Measurements from ENCODE around the gene LGI4. TPM values are rescaled to one million over a fixed set of nuclear protein-coding genes. Genes with fewer than 3 reads are reported as not detected.

LGI4 gene
- total RNA-seq, 1 donor from 2014 or later, result 59.3 TPM

DNA sequence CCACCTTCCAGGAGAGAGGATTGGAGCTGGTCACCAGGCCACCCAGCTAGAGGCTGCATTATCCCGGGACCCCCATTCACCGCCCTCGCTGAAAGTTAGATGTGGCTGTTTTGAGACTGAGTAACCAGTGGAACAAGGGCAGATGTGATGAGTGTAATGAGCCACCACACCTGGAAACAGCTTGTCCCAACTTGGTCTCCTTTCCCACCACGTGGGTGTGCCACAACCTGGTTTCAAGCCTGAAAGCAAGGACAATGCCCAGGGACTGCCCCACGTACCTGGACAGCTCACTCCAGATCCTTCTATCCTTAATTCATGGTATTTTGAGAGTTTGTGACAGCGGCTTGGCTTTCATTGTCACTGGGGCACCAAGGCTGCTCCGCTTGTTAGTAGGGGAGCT is 7.0 kb downstream of the LGI4 start:
- no peaks in the 10 kb centered on the region for H3K36me3 ChIP-seq
- DNase-seq (ENCODE audit: low spot score in 2 of 2), result no peak
- H3K9me3 ChIP-seq, result no peaks in the 10 kb centered on the region
- H3K27ac ChIP-seq, result no peak overlapping the region
- no peak overlapping the region for H3K4me3 ChIP-seq
- no peaks in the 10 kb centered on the region for H3K27me3 ChIP-seq
- H3K4me1 ChIP-seq, result peaks cover 8 to 11% of the 10 kb centered on the region in 2 donors
- intact Hi-C loops (cut with DNase I), result loop anchor here (10.0 kb wide), 3 partner anchors 487 to 807 kb away; partner anchors contain the start of genes COX6B1, ETV2, HAUS5 and LRFN3
- TF ChIP-seq CTCF (IDR thresholded peaks at IDR 0.05), result no peak

- intact Hi-C loops (cut with DNase I), result loop anchor here (10.0 kb wide), 3 partner anchors 488 to 808 kb away; partner anchors contain the start of genes COX6B1, ETV2, HAUS5 and LRFN3
- peaks cover 8 to 13% of the 10 kb centered on the region in 2 donors for H3K4me1 ChIP-seq
- H3K4me3 ChIP-seq, result peak overlapping the region in 1 of 2 donors; percentile 24
- H3K36me3 ChIP-seq, result no peaks in the 10 kb centered on the region
- peak overlapping the region in 1 of 2 donors; percentile 1 for H3K27ac ChIP-seq
- no peak for TF ChIP-seq CTCF (IDR thresholded peaks at IDR 0.05)
- H3K9me3 ChIP-seq, result no peaks in the 10 kb centered on the region
- no peak for DNase-seq (ENCODE audit: low spot score in 2 of 2)
- no peaks in the 10 kb centered on the region for H3K27me3 ChIP-seq
These were observed 8.3 kb downstream of the LGI4 start for GRCh38 chr19:35126624-35126959.

- no peak for TF ChIP-seq CTCF (IDR thresholded peaks at IDR 0.05)
- H3K4me1 ChIP-seq, result peaks cover 8 to 13% of the 10 kb centered on the region in 2 donors
- no peaks in the 10 kb centered on the region for H3K27me3 ChIP-seq
- H3K4me3 ChIP-seq, result peak overlapping the region in 1 of 2 donors; percentile 24
- H3K9me3 ChIP-seq, result no peaks in the 10 kb centered on the region
- intact Hi-C loops (cut with DNase I), result loop anchor here (10.0 kb wide), 3 partner anchors 489 to 809 kb away; partner anchors contain the start of genes COX6B1, ETV2, HAUS5 and LRFN3
- no peaks in the 10 kb centered on the region for H3K36me3 ChIP-seq
- no peak for DNase-seq (ENCODE audit: low spot score in 2 of 2)
- peak overlapping the region in 1 of 2 donors; percentile 1 for H3K27ac ChIP-seq
These were observed 8.9 kb downstream of the LGI4 start for GRCh38 chr19:35125749-35126623.

DNA sequence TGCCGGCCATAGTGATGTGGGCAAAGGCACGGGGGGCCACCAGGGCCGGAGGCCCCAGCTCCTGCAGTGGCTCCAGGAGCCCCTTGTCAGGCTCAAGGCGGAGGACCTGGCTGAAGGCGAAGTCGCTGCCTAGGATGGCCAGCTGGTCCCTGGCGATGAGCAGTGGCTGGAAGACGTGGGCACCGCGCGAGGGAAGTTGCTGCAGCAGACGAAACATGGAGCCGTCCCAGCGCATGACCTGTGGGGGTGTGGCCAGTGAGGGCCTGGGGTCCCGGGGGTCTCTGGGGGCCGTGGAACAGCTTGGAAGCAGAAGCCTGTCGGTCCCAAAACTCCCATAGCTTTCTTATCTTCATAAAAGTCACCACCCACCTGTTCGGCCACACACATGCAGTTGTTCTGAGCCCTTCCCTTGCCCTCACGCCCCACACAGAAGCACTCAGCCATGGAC is 9.6 kb downstream of the LGI4 start:
- peak overlapping the region; percentile 80 to 85 for H3K27ac ChIP-seq

More for the DNA sequence above, 9.6 kb downstream of the LGI4 start:
- H3K27me3 ChIP-seq, result no peaks in the 10 kb centered on the region
- no peak for DNase-seq (ENCODE audit: low spot score in 2 of 2)
- H3K36me3 ChIP-seq, result no peaks in the 10 kb centered on the region
- H3K4me1 ChIP-seq, result peaks cover 8 to 13% of the 10 kb centered on the region in 2 donors
- intact Hi-C loops (cut with DNase I), result loop anchor here (10.0 kb wide), 3 partner anchors 490 to 810 kb away; partner anchors contain the start of genes COX6B1, ETV2, HAUS5 and LRFN3
- H3K9me3 ChIP-seq, result no peaks in the 10 kb centered on the region
- peak overlapping the region in 1 of 2 donors; percentile 64 for H3K4me3 ChIP-seq
- no peak for TF ChIP-seq CTCF (IDR thresholded peaks at IDR 0.05)

Data from ascending aorta (tissue), 2 donors.